Measurements from ENCODE around the gene NAPSA.
"Not testable (repeated sequence)": the region's sequence is repeated elsewhere in the genome, so short reads cannot be mapped to it uniquely, and the experiment has no call there.

NAPSA gene

GRCh38 chr19:50365434-50366306, at the start of gene NAPSA:
TSS of gene NAPSA (minus strand) at chr19:50365639. CDS start at chr19:50365621, 18 bp downstream.
- DNase-seq (ENCODE audit: low read depth in 2 of 2), result no peak

DNA sequence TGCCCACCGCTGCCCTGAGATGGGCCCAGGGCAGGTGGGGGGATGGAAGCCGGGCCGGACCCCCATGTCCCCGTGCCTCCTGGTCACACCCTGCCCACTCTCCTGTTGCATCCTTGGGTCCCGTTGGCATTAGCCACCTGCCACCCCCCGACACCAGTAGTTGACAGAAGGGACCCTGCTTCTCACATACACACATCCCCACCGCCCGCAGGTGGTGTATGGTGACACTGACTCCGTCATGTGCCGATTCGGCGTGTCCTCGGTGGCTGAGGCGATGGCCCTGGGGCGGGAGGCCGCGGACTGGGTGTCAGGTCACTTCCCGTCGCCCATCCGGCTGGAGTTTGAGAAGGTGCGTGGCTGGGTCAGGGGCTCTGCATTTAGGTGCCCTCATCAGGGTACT, 48.1 kb upstream of the NAPSA start:
- DNase-seq (ENCODE audit: low read depth in 2 of 2), result no peak

DNA sequence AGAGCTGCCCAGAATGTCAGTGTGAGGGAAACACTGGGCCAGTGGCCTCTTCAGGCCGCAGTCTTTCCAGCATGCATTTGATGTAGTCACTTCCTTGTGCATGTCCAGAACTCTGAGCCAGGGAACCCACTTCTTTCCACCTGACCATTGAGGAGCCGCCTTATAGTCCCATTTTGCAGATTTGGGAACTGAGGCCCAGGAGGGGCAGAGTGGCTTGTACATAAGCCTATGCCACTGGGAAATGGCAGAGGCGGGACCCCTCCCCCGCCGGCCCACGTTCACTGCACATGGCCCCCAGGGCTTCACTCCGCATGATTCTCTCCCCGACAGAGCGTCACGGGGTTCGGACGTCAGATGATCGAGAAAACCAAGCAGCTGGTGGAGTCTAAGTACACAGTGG, 47.7 kb upstream of the NAPSA start:
- no peak for DNase-seq (ENCODE audit: low read depth in 2 of 2)

DNA sequence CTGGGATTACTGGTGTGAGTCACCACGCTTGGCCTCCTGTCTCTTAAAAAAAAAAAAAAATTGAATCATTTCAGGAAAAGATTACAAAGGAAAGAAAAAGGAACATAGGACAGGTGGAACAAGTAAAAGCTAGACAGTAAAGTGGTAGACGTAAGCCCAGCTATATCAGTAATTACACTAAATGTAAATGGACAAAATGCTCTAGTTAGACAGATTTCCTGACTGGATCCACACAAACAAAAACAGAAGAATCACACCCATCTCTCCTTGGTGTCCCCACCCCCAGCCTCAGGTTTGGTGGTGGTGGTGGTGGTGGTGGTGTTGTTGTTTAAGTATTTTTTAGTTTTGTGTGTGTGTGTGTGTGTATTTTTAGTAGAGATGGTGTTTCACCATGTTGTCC, 47.0 kb upstream of the NAPSA start:
- DNase-seq (ENCODE audit: low read depth in 2 of 2), result no peak

- DNase-seq (ENCODE audit: low read depth in 2 of 2), result no peak
These were observed 44.7 kb upstream of the NAPSA start for GRCh38 chr19:50410109-50410508.

DNA sequence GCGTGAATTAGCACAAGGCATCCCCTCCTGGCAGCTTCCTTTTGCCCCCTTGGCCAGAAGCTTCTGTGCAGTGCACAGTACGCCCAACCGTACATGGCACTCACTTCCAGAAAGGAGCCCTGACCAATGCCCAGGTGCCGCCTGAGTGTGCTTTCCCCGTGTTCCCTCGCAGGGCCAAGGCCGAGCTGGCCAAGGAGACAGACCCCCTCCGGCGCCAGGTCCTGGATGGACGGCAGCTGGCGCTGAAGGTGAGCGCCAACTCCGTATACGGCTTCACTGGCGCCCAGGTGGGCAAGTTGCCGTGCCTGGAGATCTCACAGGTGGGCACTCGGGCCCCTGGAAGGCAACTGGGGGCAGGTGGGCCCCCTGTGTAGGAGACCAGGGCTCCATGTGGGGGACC, 43.9 kb upstream of the NAPSA start:
- no peak for DNase-seq (ENCODE audit: low read depth in 2 of 2)

DNA sequence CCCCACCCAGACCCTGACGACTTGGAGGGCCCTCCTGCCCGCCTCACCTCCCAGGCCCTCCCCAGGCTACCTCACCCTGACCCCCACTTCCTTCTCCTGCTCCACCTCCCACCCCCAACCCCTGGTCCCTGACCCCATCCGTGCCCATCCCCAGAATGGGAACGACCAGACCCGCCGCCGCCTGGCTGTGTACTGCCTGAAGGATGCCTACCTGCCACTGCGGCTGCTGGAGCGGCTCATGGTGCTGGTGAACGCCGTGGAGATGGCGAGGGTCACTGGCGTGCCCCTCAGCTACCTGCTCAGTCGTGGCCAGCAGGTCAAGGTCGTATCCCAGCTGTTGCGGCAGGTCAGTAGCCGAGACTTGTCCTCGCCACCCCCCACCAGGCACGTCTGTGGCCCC, 41.4 kb upstream of the NAPSA start:
- no peak for DNase-seq (ENCODE audit: low read depth in 2 of 2)

DNA sequence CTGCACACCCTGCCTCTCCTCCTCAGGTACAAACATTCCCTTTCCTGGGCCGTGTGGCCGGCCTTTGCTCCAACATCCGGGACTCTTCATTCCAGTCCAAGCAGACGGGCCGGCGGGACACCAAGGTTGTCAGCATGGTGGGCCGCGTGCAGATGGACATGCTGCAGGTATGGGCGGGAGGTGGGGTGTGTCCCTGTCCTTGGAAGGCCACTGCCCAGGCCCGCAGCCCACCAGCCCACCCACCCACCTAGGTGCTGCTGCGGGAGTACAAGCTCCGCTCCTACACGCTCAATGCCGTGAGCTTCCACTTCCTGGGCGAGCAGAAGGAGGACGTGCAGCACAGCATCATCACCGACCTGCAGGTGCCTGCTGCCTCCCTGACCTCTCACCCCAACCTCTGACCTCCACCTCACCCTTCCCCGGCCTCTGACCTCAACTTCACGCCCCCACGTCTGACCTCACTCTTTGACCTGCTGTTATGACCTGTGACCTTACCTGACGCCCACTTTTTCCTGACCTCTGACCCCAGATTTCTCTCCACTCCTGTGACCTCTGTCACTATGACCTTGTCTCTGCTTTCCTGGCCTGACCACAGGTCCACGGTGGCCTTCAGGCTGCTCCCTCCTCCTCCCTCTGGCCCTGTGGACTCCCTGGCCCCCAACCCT, 40.8 kb upstream of the NAPSA start:
- DNase-seq (ENCODE audit: low read depth in 2 of 2), result no peak

- no peak for DNase-seq (ENCODE audit: low read depth in 2 of 2)
These were observed 37.3 kb upstream of the NAPSA start for GRCh38 chr19:50402544-50403301.

GRCh38 chr19:50401605-50402450, 36.4 kb upstream of the NAPSA start:
- no peak for DNase-seq (ENCODE audit: low read depth in 2 of 2)

DNA sequence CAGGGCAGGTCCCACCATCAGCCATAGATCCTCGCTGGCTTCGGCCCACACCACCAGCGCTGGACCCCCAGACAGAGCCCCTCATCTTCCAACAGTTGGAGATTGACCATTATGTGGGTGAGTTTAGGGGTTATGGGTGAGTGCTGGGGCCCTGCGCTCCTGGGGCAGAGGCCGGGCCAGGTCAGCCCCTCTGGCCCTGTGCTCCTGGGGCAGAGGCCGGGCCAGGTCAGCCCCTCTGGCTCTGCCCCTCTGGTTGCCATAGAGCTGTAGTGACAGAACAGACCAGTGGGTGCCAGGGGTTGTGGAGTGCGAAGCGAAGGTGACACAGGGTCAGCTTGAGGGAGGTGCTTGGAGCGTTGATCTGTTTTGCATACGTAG, 33.9 kb upstream of the NAPSA start:
- DNase-seq (ENCODE audit: low read depth in 2 of 2), result no peak

DNA sequence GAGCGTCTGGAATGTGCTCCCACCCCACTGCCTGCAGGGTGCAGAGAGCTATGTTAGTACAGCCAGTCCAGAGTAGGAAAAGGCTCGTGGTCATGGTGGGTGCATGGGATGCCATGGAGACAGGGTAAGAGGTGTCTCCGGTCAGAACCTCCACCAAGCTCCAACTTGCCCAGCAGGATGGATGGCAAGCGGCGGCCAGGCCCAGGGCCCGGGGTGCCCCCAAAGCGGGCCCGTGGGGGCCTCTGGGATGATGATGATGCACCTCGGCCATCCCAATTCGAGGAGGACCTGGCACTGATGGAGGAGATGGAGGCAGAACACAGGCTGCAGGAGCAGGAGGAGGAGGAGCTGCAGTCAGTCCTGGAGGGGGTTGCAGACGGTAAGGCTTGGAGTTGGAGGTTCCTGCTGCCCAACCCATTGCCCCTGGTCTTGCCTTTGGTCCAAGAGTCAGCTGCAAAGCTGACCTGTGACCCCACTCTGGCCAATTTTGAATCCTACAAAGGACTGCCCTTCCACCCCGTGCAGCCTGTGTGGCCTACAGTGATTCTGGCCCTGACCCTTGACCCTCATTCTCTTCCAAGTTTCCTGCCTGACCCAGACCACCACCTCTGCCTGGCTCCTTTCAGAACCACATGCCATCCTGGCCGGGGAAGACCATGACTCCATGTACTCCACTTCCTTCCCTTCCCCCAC, 33.4 kb upstream of the NAPSA start:
- DNase-seq (ENCODE audit: low read depth in 2 of 2), result no peak

GRCh38 chr19:50394017-50394416, 28.6 kb upstream of the NAPSA start:
- no peak for DNase-seq (ENCODE audit: low read depth in 2 of 2)

DNA sequence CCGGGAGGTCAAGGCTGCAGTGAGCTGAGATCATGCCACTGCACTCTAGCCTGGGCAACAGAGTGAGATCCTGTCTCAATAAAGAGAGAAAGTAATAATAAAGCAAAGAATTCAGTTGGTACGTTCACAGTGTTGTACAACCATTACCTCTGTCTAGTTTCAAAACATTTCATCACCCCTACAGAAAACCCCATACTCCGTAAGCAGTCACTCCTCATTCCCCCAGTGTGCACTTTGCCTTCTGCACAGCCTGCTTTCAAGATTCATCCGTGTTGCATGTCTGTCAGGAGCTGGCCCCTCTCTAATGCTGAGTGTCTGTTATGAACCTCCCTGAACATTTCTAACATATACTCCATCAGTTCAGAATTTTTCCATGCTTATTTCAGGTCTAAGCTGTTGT, 28.1 kb upstream of the NAPSA start:
- no peak for DNase-seq (ENCODE audit: low read depth in 2 of 2)

GRCh38 chr19:50392759-50393158, 27.3 kb upstream of the NAPSA start:
- no peak for DNase-seq (ENCODE audit: low read depth in 2 of 2)

- not testable (repeated sequence) for DNase-seq (ENCODE audit: low read depth in 2 of 2)
These were observed 25.5 kb upstream of the NAPSA start for GRCh38 chr19:50390952-50391351.

DNA sequence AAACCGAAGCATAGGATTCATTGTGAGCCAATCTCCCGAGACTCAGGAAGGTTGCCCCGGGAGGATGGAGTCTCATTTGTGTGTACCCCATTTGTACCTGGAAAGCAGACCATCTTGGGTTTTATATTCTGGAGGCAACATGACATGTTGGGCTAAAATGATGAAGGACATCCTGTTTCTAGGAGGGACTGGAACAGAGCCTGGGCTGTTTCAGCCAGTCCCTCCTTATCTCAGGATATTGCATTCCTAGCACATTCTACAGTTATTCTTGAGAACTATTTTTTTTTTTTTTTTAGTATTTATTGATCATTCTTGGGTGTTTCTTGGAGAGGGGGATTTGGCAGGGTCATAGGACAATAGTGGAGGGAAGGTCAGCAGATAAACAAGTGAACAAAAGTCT, 24.9 kb upstream of the NAPSA start:
- DNase-seq (ENCODE audit: low read depth in 2 of 2), result not testable (repeated sequence)

GRCh38 chr19:50387868-50388245, 22.4 kb upstream of the NAPSA start:
- no peak for DNase-seq (ENCODE audit: low read depth in 2 of 2)

GRCh38 chr19:50387176-50387867, 21.9 kb upstream of the NAPSA start:
- DNase-seq (ENCODE audit: low read depth in 2 of 2), result no peak

Measured in stimulated activated CD8-positive, alpha-beta memory T cell treated with anti-CD3 and anti-CD28 coated beads, Interleukin-2, amount 100 ng/mL, for 48 hours (primary cell).